ENCODE data around the gene HDAC9. TPM values are rescaled to one million over a fixed set of nuclear protein-coding genes. Genes with fewer than 3 reads are reported as not detected.

Gene HDAC9
- total RNA-seq, 1 experiment from 2014 or later = 4.3 TPM

DNA sequence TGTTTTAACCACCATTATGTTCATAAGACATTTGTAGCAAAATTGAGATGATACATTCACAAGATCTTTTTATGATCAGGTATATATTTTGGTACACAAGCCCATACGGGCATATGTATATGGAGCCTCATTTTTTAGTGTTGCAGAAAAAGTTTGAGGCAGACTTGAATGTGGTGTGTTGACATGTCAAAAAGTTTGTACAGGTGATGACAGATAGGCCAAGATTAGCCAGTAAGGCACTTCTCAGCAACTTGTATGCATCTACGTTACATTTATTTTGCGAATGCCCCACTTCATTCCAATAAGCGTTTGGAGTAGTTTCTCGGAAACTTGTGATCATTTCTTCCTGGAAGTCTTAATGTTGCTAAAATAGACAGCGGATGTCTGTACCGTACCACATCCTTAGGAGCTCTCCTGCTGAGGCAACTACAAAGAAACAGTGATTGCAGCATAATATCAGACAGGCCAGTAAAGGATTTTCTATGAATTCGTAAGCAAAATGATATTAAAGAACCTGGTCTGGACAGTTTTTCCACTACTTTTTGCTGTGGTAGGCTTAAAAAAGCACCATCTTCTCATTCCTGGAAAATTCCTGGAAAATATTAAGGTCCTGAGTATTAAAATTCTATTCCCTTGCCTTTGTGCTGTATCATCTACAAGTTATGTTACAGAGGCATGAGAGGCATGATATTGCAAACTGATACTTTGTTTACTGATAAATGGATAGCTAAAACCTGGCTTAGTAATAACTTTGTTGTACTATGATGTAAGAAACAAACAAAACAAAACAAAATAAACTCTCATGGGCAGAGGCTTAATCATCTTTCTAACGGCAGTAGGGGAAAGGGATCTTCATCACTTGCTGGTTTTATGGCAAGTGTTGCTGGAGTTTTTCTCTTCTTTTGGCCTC is 153.6 kb downstream of the HDAC9 start:
- H3K27ac ChIP-seq (ENCODE audit: low read depth, low read length) = no peak overlapping the region
- DNase-seq (ENCODE audit: low read depth, low spot score) = no peak
- POLR2A ChIA-PET = no interaction called here
- TF ChIP-seq SRF (IDR thresholded peaks at IDR 0.05; ENCODE audit: low read depth) = no peak
- TF ChIP-seq, protein P1, sequence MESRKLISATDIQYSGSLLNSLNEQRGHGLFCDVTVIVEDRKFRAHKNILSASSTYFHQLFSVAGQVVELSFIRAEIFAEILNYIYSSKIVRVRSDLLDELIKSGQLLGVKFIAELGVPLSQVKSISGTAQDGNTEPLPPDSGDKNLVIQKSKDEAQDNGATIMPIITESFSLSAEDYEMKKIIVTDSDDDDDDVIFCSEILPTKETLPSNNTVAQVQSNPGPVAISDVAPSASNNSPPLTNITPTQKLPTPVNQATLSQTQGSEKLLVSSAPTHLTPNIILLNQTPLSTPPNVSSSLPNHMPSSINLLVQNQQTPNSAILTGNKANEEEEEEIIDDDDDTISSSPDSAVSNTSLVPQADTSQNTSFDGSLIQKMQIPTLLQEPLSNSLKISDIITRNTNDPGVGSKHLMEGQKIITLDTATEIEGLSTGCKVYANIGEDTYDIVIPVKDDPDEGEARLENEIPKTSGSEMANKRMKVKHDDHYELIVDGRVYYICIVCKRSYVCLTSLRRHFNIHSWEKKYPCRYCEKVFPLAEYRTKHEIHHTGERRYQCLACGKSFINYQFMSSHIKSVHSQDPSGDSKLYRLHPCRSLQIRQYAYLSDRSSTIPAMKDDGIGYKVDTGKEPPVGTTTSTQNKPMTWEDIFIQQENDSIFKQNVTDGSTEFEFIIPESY (IDR thresholded peaks at IDR 0.05; ENCODE audit: extremely low read depth, insufficient replicate concordance, low read length) = no peak
- TF ChIP-seq TCF7L2 (IDR thresholded peaks at IDR 0.05; ENCODE audit: borderline replicate concordance, extremely low read depth, insufficient read depth, insufficient read length) = no peak
- H3K27me3 ChIP-seq (ENCODE audit: insufficient read depth, low read length) = no peaks in the 10 kb centered on the region
- H3K4me3 ChIP-seq (replicated peaks in 1 of 2; ENCODE audit: low read depth in 1 of 2, low read length in 2 of 2) = no peak overlapping the region
- H3K9me2 ChIP-seq (ENCODE audit: insufficient read depth) = no peaks in the 10 kb centered on the region
- H3K36me3 ChIP-seq (ENCODE audit: control insufficient read depth in 1 of 2, insufficient read depth in 2 of 2, low read length in 2 of 2) = no peaks in the 10 kb centered on the region
- BruUV-seq (replicated peaks) = no TSS peak
- H3K4me2 ChIP-seq (ENCODE audit: low read length) = no peak overlapping the region
- no peaks in the 10 kb centered on the region for H3K9me3 ChIP-seq (ENCODE audit: control insufficient read depth in 1 of 2, insufficient read depth in 1 of 2, low read depth in 1 of 2, low read length in 2 of 2)
- intact Hi-C loops (cut with micrococcal nuclease) = no loop called here
- RAD21 ChIA-PET (ENCODE audit: low non-redundant PET in 1 of 2, low total read pairs in 2 of 2, uncharacterized antibody in 2 of 2, unreplicated experiment in 2 of 2) = no interaction called here
- H3K4me1 ChIP-seq (ENCODE audit: control insufficient read depth in 1 of 2, insufficient read depth in 2 of 2, low read length in 2 of 2) = no peaks in the 10 kb centered on the region
- no peaks in the 10 kb centered on the region for H4K20me1 ChIP-seq (ENCODE audit: insufficient read depth)
- ATAC-seq = no peak
- no peak overlapping the region for H2AFZ ChIP-seq (ENCODE audit: low read depth, low read length, poor library complexity, severe bottlenecking)
- H3K79me2 ChIP-seq (ENCODE audit: insufficient read depth, low read length) = no peaks in the 10 kb centered on the region
- CTCF ChIA-PET = no interaction called here
- H3K9ac ChIP-seq (ENCODE audit: low read length) = no peak overlapping the region
